Suppressor macrophage treated with lipopolysaccharide for 1 hour (primary cell): ENCODE results near the gene NHEJ1.
A peak's percentile ranks its signal among the peaks of the same experiment; 100 is the strongest.

Source experiments
- DNase-seq, 3 donors: peaks; one replicate each; pipeline ENCODE4 v3.0.0-alpha.2; 2020 to 2022

NHEJ1 gene

GRCh38 chr2:219182331-219183150 is 21.9 kb upstream of the NHEJ1 start:
- peak; percentile 55 to 60 (median 60) for DNase-seq

GRCh38 chr2:219181531-219181930 is 20.9 kb upstream of the NHEJ1 start:
- no peak for DNase-seq

GRCh38 chr2:219180961-219181360 is 20.3 kb upstream of the NHEJ1 start:
- no peak for DNase-seq

GRCh38 chr2:219179601-219180465 is 19.2 kb upstream of the NHEJ1 start:
- DNase-seq: no peak

- peak; percentile 25 to 70 (median 44) for DNase-seq
Measured at GRCh38 chr2:219178377-219179175, 18.0 kb upstream of the NHEJ1 start.

GRCh38 chr2:219177552-219178376 is 17.1 kb upstream of the NHEJ1 start, which contains the start of gene RETREG2:
TSS of gene RETREG2 (plus strand) at chr2:219178275. CDS start at chr2:219178353, 78 bp downstream.
- DNase-seq: peak; percentile 92 to 97 (median 96)

GRCh38 chr2:219176818-219177551 is 16.4 kb upstream of the NHEJ1 start, which contains the start of gene CNPPD1:
TSS of gene CNPPD1 (minus strand) at chr2:219176925. CDS start at chr2:219176828, 97 bp downstream.
- peak; percentile 86 to 96 (median 89) for DNase-seq

GRCh38 chr2:219175928-219176817 is 15.6 kb upstream of the NHEJ1 start:
- DNase-seq: peak; percentile 69 to 88 (median 77)

GRCh38 chr2:219175486-219175885 is 14.9 kb upstream of the NHEJ1 start:
- no peak for DNase-seq

- DNase-seq: no peak
Measured at GRCh38 chr2:219174801-219175200, 14.2 kb upstream of the NHEJ1 start.

- no peak for DNase-seq
Measured at GRCh38 chr2:219174146-219174545, 13.5 kb upstream of the NHEJ1 start.

GRCh38 chr2:219173176-219173575 is 12.6 kb upstream of the NHEJ1 start:
- DNase-seq: no peak

GRCh38 chr2:219172231-219173154 is 11.9 kb upstream of the NHEJ1 start:
- DNase-seq: no peak

- peak; percentile 67 to 72 (median 69) for DNase-seq
Measured at GRCh38 chr2:219171231-219171651, 10.6 kb upstream of the NHEJ1 start.

GRCh38 chr2:219169930-219170654 is 9.5 kb upstream of the NHEJ1 start, which contains the start of gene SLC23A3:
TSS of gene SLC23A3 (minus strand) at chr2:219170029. CDS start at chr2:219169984, 45 bp downstream.
- no peak for DNase-seq

- no peak for DNase-seq
Measured at GRCh38 chr2:219168932-219169331, 8.3 kb upstream of the NHEJ1 start.

GRCh38 chr2:219168526-219168925 is 7.9 kb upstream of the NHEJ1 start:
- peak in 2 of 3 donors; percentile 12 to 35 for DNase-seq

GRCh38 chr2:219167997-219168396 is 7.4 kb upstream of the NHEJ1 start:
- DNase-seq: no peak
